Sciatic nerve (tissue), 2 donors: ENCODE results near the gene PAX8. TPM values are rescaled to one million over a fixed set of nuclear protein-coding genes. Genes with fewer than 3 reads are reported as not detected.
A peak's percentile ranks its signal among the peaks of the same experiment; 100 is the strongest.

Experiments used
- ATAC-seq: fragments of 200-7000 bp; cut with Tn5 transposase; one replicate; pipeline ENCODE4 v1.9.1; 2020; ENCODE audit warnings: mild to moderate bottlenecking, moderate library complexity
- DNase-seq: peaks from one replicate; pipeline ENCODE4 v3.0.0-alpha.2; 2020; ENCODE audit warnings: low spot score
- intact Hi-C: fragments of 100-400 bp; cut with DNase I; formaldehyde crosslinking; loops from one replicate; pipeline ENCODE4 v1.14.2; 2022
- total RNA-seq: library from RNA; stranded (reverse); fragmentation: NEBNext Ultra II Directional; extraction: Animal tissue kit (Norgen Biotek cat#: 25700); gene quantifications from one replicate; pipeline ENCODE4 v1.2.1, GENCODE V29; 2021
- donor health status: DM: no; HTN: no; CAD: no.
- donor health status: DM: no; HTN: no; CAD: no.

The PAX8 gene
- total RNA-seq, 1 donor from 2014 or later = 1.2 TPM

GRCh38 chr2:113200236-113200635 is 78.5 kb downstream of the PAX8 start:
- no peak for ATAC-seq
- intact Hi-C loops = loop anchor here (5.0 kb wide), 1 partner anchor 172 kb away; no protein-coding TSS in a partner anchor
- DNase-seq = peak; percentile 38

DNA sequence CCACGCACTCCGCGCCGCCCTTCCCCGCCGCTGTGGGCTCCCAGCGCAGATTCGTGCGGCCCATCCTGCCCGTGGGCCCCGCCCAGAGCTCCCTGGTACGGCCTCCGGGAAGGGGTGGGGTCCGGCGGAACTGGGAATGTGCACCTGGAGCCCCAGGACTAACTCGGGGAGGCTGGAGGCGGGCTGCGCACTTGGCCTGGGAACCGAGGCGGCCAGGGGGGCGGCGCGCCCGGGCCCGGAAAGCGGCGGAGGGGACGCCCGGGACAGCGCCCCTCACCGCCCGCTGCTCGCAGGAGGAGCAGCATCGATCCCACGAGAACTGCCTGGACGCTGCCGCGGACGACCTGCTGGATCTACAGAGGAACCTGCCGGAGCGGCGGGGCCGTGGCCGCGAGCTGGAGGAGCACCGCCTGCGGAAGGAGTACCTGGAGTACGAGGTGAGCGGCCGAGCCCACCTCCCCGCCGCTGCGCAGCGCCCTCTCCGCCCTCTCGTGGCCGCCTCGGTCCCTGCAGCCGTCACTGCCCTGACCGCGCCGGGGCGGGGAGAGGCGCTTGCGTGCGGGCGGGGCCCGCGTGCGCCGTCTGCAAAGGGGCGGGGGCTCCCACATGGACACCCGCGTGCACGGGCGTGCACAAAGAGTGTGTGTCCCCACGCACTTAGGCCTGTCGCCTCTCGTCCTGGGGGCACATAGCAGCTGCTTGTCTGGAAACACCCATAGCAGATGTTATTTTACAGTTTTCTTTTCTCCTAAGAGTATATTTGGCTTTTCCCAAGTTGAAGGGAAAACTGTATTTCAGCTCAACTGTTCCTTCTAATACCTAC is 79.7 kb downstream of the PAX8 start:
- ATAC-seq (peak; percentile 87), DNase-seq (peak; percentile 92)
- intact Hi-C loops = no loop called here

- intact Hi-C loops = no loop called here
- DNase-seq (no peak), ATAC-seq (no peak)
These were observed 80.5 kb downstream of the PAX8 start for GRCh38 chr2:113198048-113198789.

- DNase-seq = no peak
- intact Hi-C loops = no loop called here
- ATAC-seq = no peak
These were observed 81.2 kb downstream of the PAX8 start for GRCh38 chr2:113197347-113198047.

DNA sequence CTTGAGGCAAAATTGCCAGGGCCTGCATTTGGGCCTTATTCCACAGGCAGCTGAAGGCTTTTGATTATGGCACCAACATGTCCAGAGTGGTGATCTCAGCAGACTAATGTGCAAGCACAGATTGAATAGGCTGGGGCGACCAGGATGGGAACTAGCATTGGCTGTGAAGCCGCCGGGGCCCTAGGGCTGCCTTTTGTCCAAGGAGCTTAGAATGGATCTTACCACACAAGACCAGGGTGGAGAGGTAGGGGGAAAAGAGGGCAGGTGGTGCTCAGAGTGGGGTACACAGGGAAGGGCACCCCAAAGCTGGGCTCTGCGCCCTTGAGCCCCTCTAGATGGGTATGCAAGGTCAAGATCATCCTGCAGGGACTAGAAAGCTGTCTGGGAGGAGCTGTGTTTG is 81.9 kb downstream of the PAX8 start:
- intact Hi-C loops = no loop called here
- ATAC-seq (no peak), DNase-seq (no peak)

- ATAC-seq = no peak
- intact Hi-C loops = no loop called here
- no peak for DNase-seq
These were observed 82.7 kb downstream of the PAX8 start for GRCh38 chr2:113195923-113196501.

- ATAC-seq (no peak), DNase-seq (no peak)
- intact Hi-C loops = no loop called here
These were observed 86.1 kb downstream of the PAX8 start for GRCh38 chr2:113192459-113193100.

DNA sequence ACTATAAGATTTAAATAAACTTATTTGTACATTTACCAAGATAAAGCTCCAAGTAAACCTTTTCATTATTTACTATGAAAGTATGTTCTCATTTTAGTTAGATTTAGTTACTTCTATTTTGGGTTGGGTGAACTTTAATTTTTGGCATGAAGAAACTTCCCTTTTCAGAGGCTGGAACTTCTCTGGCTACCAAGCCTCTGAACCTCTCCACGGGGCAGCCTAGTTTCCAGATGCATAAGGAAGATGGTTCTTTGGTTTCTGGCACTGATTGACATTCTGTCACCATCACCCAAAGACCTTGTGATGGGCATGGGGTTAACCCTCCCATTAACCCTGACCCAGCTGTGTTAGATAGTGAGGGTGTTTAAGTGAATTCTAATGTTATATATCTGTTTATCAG is 87.8 kb downstream of the PAX8 start:
- DNase-seq (no peak), ATAC-seq (no peak)
- intact Hi-C loops = no loop called here

DNA sequence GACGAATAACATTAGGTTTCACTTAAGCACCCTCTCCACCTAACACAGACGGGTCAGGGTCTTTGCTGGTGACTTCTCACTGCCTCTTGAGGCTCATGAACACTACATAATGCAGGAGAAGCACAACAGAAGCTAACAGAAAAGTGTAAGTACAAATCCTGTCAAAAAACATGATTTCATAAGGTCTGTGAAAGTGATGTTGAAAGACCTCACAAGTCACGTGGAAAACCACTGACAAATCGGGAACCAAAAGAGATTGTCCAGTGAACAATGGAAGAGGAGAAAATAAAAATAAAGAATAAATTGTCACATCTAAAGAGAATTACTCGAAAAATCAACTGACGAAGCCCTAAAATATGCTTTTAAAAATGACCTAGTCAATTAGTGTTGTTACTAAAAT is 91.0 kb downstream of the PAX8 start:
- ATAC-seq = no peak
- intact Hi-C loops = no loop called here
- no peak for DNase-seq

GRCh38 chr2:113186433-113186796 is 92.3 kb downstream of the PAX8 start:
- ATAC-seq (no peak), DNase-seq (no peak)
- intact Hi-C loops = no loop called here

DNA sequence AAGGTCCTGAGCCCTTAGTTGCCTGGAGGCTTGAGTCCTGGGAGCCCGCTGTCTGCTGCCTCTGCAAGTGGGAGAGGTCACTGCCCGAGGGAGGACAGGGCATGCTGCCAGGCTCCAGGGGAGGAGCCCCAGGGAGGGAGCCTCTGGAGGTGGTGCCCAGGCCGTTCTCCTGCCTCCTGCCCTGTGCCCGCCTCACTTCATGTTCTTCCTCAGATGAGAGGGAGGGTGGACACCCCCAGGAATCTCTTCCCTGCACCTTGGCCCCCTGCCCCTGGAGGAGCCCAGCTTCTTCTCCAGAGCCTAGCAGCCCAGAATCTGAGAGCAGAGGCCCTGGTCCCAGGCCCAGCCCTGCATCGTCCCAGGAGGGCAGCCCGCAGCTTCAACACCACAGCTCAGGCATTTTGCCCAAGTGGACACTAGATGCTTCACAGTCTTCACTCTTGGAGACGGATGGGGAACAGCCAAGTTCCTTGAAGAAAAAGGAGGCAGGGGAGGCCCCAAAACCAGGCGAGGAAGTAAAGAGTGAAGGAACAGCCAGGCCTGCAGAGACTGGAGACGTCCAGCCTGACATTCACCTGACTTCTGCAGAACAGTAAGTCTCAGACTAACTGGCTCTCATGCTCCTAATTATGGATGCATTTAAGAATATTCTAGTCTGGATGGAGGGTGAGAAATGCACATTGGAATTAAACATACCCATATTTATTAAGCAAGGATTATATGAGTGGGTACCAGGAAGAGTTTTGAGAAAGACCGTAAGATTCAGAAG is 92.9 kb downstream of the PAX8 start:
- DNase-seq (peak; percentile 71), ATAC-seq (peak; percentile 47)
- intact Hi-C loops = no loop called here

DNA sequence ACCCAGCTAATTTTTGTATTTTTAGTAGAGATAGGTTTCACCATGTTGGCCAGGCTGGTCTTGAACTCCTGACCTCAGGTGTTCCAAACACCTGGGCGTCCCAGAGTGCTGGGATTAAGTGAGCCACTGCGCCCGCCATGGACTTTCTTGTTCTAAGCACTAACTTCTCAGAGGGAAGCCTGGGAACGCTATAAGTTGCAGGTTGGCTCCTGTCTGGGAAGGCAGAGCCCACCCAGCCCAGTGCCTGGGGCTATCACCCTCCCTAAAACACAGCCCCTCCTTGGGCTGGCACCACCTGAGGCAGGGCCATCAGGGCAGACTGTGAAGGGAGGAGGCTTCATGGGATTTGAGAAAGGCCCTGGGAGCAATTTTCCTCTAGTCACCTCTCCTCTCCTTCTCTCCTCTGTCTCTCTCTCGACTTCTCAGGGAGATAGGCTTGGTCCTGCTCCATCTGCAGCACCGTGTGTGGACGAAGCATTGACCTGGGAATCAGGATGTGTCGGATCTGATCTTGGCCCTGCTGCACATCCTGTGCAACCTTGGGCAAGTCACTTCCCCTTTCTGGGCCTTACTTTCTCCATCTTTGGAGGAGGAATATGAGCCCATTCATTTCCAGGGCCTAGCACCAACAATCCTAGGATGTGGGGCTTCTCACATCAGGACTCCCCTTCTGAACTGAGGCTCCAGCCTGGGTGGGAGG is 94.0 kb downstream of the PAX8 start:
- ATAC-seq (no peak), DNase-seq (no peak)
- intact Hi-C loops = no loop called here

GRCh38 chr2:113183703-113184102 is 95.0 kb downstream of the PAX8 start:
- no peak for DNase-seq
- ATAC-seq = no peak
- intact Hi-C loops = no loop called here

DNA sequence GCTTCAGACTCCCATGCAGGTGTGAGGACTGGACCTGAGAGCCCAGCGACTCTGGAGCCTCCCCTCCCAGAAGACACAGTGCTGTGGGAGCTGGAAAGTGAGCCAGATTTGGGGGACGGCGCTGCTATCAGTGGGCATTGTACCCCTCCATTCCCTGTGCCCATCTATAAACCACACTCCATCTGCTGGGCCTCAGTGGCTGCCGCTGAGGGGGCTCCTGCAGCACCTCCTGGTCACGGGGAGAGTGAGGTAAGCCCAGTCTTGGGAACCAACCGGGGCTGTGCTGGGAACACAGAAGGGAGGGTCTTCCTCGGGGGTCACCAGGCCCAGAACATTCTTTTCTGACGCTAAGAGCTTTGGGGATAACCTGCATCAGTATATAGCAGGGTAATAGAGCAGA is 95.5 kb downstream of the PAX8 start:
- ATAC-seq (no peak), DNase-seq (no peak)
- intact Hi-C loops = no loop called here

DNA sequence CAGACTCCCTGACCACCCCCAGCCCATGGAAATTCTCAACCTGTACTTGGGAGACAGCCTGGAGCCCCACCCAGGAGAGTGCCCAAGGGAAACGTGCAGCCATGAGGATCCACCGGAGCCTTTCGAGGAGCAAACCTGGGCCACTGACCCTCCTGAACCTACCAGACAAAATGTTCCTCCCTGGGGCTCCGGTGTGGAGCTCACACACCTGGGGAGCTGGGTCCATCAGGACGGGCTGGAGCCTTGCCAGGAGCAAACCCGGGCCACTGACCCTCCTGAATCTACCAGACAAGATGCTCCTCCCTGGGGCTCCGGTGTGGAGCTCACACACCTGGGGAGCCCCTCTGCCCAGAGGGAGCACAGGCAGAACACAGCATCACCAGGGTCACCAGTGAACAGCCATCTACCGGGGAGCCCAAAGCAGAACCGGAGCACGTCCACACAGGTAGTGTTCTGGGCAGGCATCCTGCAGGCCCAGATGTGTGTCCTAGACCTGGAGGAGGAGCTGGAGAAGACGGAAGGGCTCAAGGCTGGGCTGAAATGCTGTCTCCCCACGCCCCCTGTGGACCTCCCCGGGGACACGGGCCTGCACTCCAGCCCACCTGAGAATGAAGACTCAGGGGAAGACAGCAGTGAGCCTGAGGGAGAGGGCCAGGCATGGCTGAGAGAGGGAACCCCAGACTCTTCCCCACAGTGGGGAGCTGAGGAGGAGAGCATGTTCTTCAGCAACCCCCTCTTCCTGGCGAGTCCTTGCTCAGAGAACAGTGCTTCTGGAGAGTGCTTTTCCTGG is 96.1 kb downstream of the PAX8 start:
- intact Hi-C loops = no loop called here
- no peak for ATAC-seq
- no peak for DNase-seq

GRCh38 chr2:113181258-113182051 is 97.3 kb downstream of the PAX8 start:
- intact Hi-C loops = no loop called here
- ATAC-seq = peak; percentile 57
- DNase-seq = no peak
